GM12874 (cell line): ENCODE results near the gene LYRM4.

ENCODE experiments used
- TF ChIP-seq, protein P1 (sequence below): IDR thresholded peaks from 2 replicates; pipeline ENCODE4 v1.5.1; 2011; ENCODE audit warnings: low read depth, mild to moderate bottlenecking, control low read depth, low read length, moderate library complexity; ENCODE audit not compliant: insufficient read depth

LYRM4 gene

DNA sequence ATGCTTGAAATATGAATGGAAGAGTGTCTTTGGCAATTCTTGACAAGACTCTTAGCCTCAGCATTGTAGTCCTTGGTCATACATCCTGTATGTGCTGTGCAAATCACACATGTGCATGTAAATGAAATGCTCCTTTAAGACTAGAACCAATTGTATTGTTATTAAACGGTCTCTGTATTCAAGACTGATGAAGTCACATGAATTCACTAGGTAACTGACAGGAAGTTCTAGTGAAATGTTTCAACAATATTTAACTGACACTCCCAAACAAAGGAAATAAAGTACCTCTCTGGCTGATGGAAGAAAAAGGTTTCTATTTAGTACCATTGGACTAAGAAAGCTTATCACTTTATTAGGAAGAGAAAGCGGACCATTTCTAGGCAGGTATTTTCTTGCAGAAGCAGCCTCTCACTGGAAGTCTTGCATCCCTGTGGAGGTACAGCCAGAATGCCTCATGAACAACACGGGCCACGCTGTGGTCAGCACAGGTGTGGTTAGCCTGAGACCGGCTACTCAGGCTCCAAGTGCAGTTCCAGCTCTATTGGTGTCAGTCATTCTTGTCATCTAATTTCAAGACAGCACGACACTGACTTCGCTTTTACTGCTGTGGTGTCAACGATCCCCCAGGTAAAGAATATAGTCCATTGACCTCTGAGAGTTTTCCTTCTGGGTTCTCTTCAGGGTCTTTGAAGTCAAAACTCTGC lies 158.3 kb downstream of the LYRM4 start:
- TF ChIP-seq, protein P1, sequence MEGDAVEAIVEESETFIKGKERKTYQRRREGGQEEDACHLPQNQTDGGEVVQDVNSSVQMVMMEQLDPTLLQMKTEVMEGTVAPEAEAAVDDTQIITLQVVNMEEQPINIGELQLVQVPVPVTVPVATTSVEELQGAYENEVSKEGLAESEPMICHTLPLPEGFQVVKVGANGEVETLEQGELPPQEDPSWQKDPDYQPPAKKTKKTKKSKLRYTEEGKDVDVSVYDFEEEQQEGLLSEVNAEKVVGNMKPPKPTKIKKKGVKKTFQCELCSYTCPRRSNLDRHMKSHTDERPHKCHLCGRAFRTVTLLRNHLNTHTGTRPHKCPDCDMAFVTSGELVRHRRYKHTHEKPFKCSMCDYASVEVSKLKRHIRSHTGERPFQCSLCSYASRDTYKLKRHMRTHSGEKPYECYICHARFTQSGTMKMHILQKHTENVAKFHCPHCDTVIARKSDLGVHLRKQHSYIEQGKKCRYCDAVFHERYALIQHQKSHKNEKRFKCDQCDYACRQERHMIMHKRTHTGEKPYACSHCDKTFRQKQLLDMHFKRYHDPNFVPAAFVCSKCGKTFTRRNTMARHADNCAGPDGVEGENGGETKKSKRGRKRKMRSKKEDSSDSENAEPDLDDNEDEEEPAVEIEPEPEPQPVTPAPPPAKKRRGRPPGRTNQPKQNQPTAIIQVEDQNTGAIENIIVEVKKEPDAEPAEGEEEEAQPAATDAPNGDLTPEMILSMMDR: no peak

DNA sequence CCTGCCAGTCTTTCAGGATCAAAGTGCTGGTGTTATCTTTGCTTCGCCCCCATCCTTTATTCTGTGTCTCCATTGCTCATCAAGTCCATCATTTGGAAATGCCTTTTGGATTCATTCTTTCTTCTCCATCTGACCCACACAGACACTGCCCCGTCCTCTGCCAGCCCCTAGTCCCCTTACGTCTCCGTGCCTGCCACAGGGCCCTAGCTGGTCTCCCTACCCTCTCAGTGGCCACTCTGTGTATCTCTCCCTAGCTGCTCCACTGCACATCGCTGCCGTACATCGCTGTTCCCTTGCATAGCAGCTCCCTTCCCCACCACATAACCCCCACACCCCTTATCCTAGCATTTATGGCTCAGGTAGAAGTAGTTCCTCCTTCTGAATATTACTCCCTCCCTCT lies 159.9 kb downstream of the LYRM4 start:
- TF ChIP-seq, protein P1: no peak

DNA sequence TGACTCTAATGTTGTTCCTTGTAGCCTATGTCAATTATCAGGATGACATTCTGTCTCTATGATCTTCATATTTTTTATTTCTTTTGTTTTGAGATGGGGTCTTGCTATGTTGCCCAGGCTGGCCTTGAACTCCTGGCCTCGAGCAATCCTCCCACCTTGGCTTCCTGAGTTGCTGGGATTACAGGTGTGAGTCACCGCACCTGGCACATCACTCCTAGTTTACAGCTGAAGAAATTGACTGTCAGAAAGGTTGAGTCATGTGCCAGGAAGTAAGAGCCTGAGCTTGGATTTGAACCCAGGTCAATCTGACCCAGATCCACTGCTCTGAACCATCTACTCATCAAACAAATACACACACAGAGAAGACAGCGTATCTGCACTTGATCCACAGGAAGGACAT lies 161.2 kb downstream of the LYRM4 start:
- TF ChIP-seq, protein P1: no peak

DNA sequence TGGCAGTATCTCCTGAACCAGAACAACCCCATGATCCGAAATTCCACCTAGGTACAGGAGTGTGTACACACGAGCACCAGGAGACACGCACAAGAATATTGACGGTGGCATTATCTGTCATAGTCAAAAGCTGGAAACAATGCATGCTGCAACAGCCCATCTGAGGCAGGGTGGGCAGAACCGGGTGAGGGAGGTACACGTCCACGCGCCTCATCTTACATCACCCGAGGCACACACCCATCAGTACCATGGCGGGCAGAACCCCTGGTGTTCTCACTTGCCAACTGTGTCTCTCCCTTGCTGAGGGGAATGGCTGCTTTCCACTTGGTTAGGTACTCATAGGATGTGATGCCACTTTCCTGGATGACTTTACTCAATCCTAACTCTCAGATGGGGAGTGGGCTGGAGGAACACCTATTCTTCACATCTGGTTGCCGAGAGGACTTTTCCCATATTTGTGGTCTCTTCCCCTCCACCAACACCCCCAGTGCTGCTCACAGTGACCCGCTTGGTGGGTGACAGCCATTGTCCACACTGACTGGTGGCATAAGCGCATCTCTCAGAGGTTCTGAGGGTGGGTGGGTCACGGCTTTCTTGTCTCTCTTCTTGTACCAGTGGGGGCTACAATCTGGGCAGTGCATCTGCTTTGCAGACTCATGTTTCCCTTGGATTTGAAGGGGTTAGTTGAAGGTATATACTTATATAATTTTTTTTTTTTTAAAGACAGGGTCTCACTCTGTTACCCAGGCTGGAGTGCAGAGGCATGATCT lies 162.1 kb downstream of the LYRM4 start:
- TF ChIP-seq, protein P1: no peak

DNA sequence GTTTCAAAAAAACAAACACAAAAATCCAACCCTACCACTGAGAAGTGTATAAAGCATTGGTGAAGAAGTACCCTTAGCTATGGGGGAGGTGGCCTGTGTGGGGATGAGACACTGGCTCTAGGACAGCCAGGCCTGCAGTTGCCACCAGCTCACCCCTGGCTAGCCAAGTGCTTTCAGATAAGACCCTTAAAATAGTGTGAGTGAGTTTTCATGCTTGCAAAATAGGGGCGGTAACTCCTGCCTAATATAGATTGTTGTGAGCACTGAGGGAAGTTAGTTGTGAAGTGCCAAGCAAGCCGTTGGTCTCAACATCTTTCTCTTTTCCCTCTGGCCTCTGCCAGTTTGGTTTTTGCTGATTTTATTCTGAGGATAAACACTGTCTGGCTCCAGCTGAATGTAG lies 164.3 kb downstream of the LYRM4 start:
- TF ChIP-seq, protein P1: no peak

DNA sequence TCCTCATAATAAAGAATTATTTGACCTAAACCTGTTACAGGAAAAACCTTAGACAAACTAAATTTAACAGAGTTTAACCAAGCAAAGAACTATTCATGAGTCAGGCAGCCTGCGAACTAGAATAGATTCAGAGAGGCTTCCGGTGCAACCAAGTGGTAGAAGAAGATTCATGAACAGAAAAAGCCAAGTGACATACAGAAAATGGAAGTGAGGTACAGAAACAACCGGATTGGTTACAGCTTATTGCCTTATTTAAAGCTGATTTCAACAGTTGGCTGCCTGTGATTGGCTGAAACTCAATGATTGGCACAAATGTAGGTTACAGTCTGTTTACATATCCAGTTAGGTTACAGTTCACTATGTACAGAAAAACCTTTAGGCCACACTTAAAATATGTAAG lies 165.5 kb downstream of the LYRM4 start:
- TF ChIP-seq, protein P1: no peak

DNA sequence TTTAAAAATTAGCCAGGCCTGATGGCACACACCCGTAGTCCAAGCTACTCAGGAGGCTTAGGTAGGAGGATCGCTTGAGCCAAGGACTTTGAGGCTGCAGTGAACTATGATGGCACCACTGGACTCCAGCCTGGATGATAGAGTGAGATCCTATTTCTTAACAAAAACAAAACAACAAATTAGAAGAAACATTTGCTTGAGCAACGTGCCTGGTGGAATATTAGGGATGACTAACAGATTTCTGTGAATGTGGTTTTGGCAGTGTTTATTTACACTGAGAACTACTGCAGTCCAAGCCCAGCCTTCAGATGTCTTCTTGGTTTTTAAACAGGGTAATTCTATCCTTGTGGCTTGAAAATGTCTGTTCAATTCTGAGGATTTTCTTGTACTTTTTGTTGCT lies 166.4 kb downstream of the LYRM4 start:
- TF ChIP-seq, protein P1: no peak
